Stimulated activated CD4-positive, alpha-beta T cell treated with anti-CD3 and anti-CD28 coated beads, Interleukin-15, amount 100 ng/mL, for 24 hours (primary cell): ENCODE results near the gene HNRNPA2B1.
A peak's percentile ranks its signal among the peaks of the same experiment; 100 is the strongest.
"Not testable (repeated sequence)": the region's sequence is repeated elsewhere in the genome, so short reads cannot be mapped to it uniquely, and the experiment has no call there.

Source experiments
- DNase-seq: peaks from one replicate; pipeline ENCODE4 v3.0.0-alpha.2; 2020

Gene HNRNPA2B1

DNA sequence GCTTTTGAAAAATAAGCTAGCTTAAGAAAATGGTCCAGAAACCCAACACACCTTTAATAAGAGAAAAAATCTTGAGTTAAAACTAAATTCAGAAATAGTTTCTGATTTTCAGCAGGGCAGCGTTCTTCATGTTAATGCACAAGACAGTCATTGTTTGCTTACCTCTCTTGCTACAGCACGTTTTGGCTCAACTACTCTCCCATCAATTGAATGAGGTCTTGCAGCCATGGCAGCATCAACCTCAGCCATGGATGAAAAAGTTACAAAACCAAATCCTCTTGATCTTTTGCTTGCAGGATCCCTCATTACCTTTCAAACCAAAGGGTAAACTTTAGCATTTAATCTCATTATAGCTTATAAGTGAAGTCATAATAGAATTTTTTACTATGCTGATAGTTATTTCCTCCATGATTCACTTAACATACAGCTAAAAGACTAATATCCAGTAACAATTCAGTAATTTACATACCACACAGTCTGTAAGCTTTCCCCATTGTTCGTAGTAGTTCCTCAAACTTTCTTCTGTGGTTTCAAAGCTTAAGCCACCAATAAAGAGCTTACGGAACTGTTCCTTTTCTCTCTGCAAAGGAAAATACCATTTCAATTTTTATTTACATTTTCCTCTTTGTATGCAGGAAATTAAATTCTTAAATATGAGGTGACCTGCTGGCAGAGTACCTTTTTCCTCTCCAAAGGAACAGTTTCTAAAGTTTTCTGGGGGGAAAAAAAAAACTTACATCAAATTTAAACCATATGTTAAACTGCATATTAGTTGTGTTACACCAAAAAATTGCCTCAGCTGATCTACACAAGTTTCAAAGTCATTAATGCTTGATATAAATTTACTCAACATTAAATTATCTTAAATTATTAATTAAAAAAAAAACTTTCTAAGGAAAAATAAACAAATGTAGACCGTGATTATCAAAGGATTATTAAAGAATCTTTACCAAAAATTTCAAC, 3.1 kb downstream of the HNRNPA2B1 start:
- no peak for DNase-seq

GRCh38 chr7:26195867-26196657, 4.5 kb downstream of the HNRNPA2B1 start:
- DNase-seq: no peak

GRCh38 chr7:26195182-26195581, 5.4 kb downstream of the HNRNPA2B1 start:
- no peak for DNase-seq

- not testable (repeated sequence) for DNase-seq
Measured at GRCh38 chr7:26194764-26195163, 5.8 kb downstream of the HNRNPA2B1 start.

GRCh38 chr7:26193432-26194207, 6.9 kb downstream of the HNRNPA2B1 start:
- no peak for DNase-seq

GRCh38 chr7:26192485-26193087, 8.0 kb downstream of the HNRNPA2B1 start:
- no peak for DNase-seq

- no peak for DNase-seq
Measured at GRCh38 chr7:26191974-26192479, 8.5 kb downstream of the HNRNPA2B1 start.

DNA sequence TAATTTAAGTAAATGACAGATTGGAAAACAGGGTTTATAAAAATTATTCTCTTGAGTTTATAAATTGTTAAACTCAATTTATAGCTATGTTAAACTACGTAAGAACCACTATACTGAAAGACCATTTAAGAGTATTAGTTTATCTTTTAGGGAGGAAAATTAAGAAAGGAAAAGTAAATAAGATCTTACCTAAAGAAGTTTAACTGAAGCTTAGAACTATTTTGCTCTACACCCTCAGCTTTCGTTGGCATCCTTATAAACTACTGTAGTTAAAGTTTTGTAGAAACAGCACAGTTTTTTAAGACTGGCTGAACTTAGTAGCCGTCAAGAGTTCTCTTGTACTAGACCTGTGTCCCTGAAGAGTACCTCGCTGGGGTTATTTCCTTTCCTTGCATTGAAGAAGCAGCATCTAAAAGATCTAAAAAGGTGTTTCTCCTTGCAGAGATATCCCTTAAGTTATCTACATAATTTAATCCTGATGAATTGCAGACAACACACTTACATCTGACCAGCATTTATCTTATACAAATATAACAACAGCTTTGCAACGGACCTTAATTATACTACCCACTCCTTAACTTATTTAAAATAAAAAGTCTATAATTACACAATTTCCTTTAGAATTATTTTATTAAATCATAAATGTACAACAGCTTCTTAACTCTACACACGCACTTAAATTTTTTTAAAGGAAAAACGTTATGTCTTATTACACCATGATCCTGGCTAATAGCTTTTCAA, 9.1 kb downstream of the HNRNPA2B1 start:
- no peak for DNase-seq

- DNase-seq: no peak
Measured at GRCh38 chr7:26190417-26190869, 10.1 kb downstream of the HNRNPA2B1 start.

GRCh38 chr7:26189697-26190096, 10.8 kb downstream of the HNRNPA2B1 start:
- no peak for DNase-seq

DNA sequence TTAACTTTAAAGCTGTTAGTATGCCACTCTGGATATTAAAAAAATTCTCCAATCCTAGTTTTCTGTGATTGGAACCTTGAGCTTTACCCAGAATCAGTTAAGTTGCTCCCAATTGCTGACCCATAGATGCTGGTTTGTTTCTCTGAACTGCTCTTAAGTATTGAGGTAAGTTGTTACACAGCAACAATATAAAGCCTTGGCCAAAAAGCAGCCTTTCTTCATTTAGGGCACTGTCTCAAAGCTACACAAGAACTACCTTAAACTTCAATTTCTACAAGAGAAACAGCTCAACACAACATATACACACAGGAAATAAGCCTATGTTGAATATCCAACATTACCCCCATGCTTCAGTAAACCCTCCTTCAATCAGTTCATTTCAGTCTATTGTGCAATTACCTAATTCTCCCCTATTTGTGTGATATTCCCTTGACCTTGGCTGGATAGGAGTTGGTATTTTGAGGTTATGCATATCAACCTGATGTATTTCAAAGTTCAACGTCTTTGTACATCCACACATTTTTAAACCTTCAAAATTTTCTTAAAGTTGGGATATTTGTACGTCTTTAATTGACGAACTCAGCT, 11.5 kb downstream of the HNRNPA2B1 start:
- no peak for DNase-seq

- no peak for DNase-seq
Measured at GRCh38 chr7:26188206-26188956, 12.2 kb downstream of the HNRNPA2B1 start.

- peak; percentile 43 for DNase-seq
Measured at GRCh38 chr7:26187380-26188205, 13.0 kb downstream of the HNRNPA2B1 start.

- no peak for DNase-seq
Measured at GRCh38 chr7:26186364-26187311, 13.9 kb downstream of the HNRNPA2B1 start.

DNA sequence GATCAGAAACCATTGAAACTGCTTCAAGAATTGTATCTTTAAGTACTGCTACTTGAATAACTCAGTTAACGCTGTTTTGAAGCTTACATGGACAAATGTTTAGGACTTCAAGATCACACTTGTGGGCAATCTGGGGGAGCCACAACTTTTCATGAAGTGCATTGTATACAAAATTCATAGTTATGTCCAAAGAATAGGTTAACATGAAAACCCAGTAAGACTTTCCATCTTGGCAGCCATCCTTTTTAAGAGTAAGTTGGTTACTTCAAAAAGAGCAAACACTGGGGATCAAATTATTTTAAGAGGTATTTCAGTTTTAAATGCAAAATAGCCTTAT, 14.7 kb downstream of the HNRNPA2B1 start:
- no peak for DNase-seq

DNA sequence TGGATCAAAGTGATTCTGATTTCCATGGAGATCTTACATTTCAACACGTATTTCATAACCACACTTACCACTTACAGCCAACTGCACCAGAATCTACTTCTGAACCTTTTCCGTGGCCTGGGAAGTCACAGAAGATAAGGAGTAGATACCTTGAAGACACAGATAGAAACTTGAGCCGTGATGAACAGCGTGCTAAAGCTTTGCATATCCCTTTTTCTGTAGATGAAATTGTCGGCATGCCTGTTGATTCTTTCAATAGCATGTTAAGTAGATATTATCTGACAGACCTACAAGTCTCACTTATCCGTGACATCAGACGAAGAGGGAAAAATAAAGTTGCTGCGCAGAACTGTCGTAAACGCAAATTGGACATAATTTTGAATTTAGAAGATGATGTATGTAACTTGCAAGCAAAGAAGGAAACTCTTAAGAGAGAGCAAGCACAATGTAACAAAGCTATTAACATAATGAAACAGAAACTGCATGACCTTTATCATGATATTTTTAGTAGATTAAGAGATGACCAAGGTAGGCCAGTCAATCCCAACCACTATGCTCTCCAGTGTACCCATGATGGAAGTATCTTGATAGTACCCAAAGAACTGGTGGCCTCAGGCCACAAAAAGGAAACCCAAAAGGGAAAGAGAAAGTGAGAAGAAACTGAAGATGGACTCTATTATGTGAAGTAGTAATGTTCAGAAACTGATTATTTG, 15.3 kb downstream of the HNRNPA2B1 start:
- no peak for DNase-seq

DNA sequence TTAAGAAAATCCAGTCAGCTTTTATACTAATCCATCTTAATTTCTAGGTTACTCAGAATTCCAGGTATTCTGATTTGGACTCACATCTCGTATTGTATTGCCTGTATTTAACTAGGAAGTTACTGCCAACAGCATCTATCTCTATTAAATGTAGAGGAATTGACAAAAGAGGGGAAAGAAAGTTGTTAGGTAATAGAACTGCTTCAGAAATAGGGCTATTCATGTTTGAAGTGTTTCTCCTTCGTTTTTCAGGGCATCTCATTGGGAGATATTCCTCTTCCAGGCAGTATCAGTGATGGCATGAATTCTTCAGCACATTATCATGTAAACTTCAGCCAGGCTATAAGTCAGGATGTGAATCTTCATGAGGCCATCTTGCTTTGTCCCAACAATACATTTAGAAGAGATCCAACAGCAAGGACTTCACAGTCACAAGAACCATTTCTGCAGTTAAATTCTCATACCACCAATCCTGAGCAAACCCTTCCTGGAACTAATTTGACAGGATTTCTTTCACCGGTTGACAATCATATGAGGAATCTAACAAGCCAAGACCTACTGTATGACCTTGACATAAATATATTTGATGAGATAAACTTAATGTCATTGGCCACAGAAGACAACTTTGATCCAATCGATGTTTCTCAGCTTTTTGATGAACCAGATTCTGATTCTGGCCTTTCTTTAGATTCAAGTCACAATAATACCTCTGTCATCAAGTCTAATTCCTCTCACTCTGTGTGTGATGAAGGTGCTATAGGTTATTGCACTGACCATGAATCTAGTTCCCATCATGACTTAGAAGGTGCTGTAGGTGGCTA, 16.1 kb downstream of the HNRNPA2B1 start:
- not testable (repeated sequence) for DNase-seq
